MCF 10A (cell line): Measurements from ENCODE around the gene ERGIC1. TPM values are rescaled to one million over a fixed set of nuclear protein-coding genes. Genes with fewer than 3 reads are reported as not detected.

Experiments used
- BruUV-seq: library from RNA; stranded (reverse); fragments of 400-500 nt; replicated peaks from 2 replicates; lab custom pipeline; 2021; lab: Mats Ljungman, UMichigan
- CTCF ChIA-PET: fragments of 300-600 bp; sonication (Branson Sonifier 250); formaldehyde crosslinking; extraction: SDS; loops from one replicate; lab custom pipeline; 2021; ENCODE audit warnings: antibody characterized with exemption, inconsistent platforms; lab: Yijun Ruan, JAX
- POLR2A ChIA-PET: fragments of 300-600, 350-650 bp; sonication (Branson Sonifier 250); formaldehyde crosslinking; extraction: SDS; loops from one replicate; lab custom pipeline; 2020; ENCODE audit warnings: antibody characterized with exemption, inconsistent platforms; lab: Yijun Ruan, JAX
- DNase-seq: peaks from one replicate; pipeline ENCODE4 v3.0.0-alpha.2; 2018; ENCODE audit not compliant: unreplicated experiment
- H3K27ac Mint-ChIP-seq: one replicate; pipeline ENCODE4 v1.8.0; 2022; ENCODE audit warnings: mild to moderate bottlenecking, low read depth, mixed read lengths; ENCODE audit not compliant: unreplicated experiment
- H3K27me3 Mint-ChIP-seq: one replicate; pipeline ENCODE4 v1.8.0; 2022; ENCODE audit warnings: mixed read lengths; ENCODE audit not compliant: insufficient read depth, unreplicated experiment
- H3K36me3 Mint-ChIP-seq: one replicate; pipeline ENCODE4 v1.8.0; 2022; ENCODE audit warnings: mild to moderate bottlenecking, moderate library complexity, mixed read lengths; ENCODE audit not compliant: insufficient read depth, unreplicated experiment
- H3K4me1 Mint-ChIP-seq: one replicate; pipeline ENCODE4 v1.8.0; 2022; ENCODE audit warnings: mixed read lengths; ENCODE audit not compliant: insufficient read depth, unreplicated experiment
- H3K4me3 Mint-ChIP-seq: one replicate; pipeline ENCODE4 v1.8.0; 2022; ENCODE audit warnings: mild to moderate bottlenecking, moderate library complexity, mixed read lengths; ENCODE audit not compliant: unreplicated experiment
- H3K9me3 Mint-ChIP-seq: one replicate; pipeline ENCODE4 v1.8.0; 2022; ENCODE audit warnings: mixed read lengths; ENCODE audit not compliant: unreplicated experiment
- CTCF ChIP-seq: fragments of 200-600 bp; IDR thresholded peaks from one replicate; pipeline ENCODE4 v1.8.0; 2022; ENCODE audit warnings: antibody characterized with exemption, mild to moderate bottlenecking; ENCODE audit not compliant: unreplicated experiment
- intact Hi-C: fragments of 100-400 bp; cut with micrococcal nuclease; formaldehyde crosslinking; loops from 2 replicates; pipeline ENCODE4 v1.14.1; 2022
- total RNA-seq: library from RNA; stranded (reverse); gene quantifications from 2 replicates; pipeline ENCODE4 v1.2.3, GENCODE V29; 2022

ERGIC1 gene
- total RNA-seq, 1 experiment from 2014 or later = 257 TPM

- CTCF ChIA-PET = interaction anchor here (0.6 to 4.0 kb wide), 18 partner anchors 9 to 156 kb away, joined by 3 to 26 read pairs (median 6); partner anchors contain the start of gene ERGIC1
- peaks cover 15% of the 10 kb centered on the region for H3K4me1 Mint-ChIP-seq
- no peak for DNase-seq
- TF ChIP-seq CTCF = no peak
- H3K9me3 Mint-ChIP-seq = no peaks in the 10 kb centered on the region
- no peak overlapping the region for H3K4me3 Mint-ChIP-seq
- H3K27ac Mint-ChIP-seq = no peak overlapping the region
- intact Hi-C loops = loop anchor here (1.0 to 5.0 kb wide), 8 partner anchors 17 to 153 kb away; partner anchors contain the start of gene ERGIC1
- H3K36me3 Mint-ChIP-seq = peaks cover 6% of the 10 kb centered on the region
- BruUV-seq = TSS peak; percentile 71
- POLR2A ChIA-PET = interaction anchor here (0.6 to 11.0 kb wide), 28 partner anchors 9 to 1856 kb away, joined by 3 to 520 read pairs (median 7); partner anchors contain the start of genes ATP6V0E1, DUSP1 and RPL26L1
- no peaks in the 10 kb centered on the region for H3K27me3 Mint-ChIP-seq
Measured at GRCh38 chr5:172869691-172870090, 35.6 kb downstream of the ERGIC1 start.

GRCh38 chr5:172870291-172870714 lies 36.3 kb downstream of the ERGIC1 start:
- no TSS peak for BruUV-seq
- Mint-ChIP-seq H3K4me3 (no peak overlapping the region), H3K36me3 (peaks cover 6% of the 10 kb centered on the region), H3K27me3 (no peaks in the 10 kb centered on the region), H3K9me3 (no peaks in the 10 kb centered on the region), H3K4me1 (peaks cover 14% of the 10 kb centered on the region), H3K27ac (no peak overlapping the region)
- POLR2A ChIA-PET = interaction anchor here (0.6 to 11.0 kb wide), 25 partner anchors 10 to 1855 kb away, joined by 3 to 520 read pairs (median 7); partner anchors contain the start of genes ATP6V0E1, DUSP1 and RPL26L1
- DNase-seq = peak; percentile 97
- CTCF ChIA-PET = interaction anchor here (0.6 to 4.0 kb wide), 15 partner anchors 10 to 157 kb away, joined by 4 to 26 read pairs (median 9); partner anchors contain the start of gene DUSP1
- no peak for TF ChIP-seq CTCF
- intact Hi-C loops = loop anchor here (1.0 kb wide), 2 partner anchors 62 to 69 kb away; no protein-coding TSS in a partner anchor

GRCh38 chr5:172870715-172871461 lies 36.8 kb downstream of the ERGIC1 start:
- POLR2A ChIA-PET = interaction anchor here (0.6 to 11.0 kb wide), 21 partner anchors 10 to 156 kb away, joined by 3 to 520 read pairs (median 10); partner anchors contain the start of genes DUSP1 and RPL26L1
- CTCF ChIA-PET = interaction anchor here (0.6 to 4.0 kb wide), 14 partner anchors 9 to 157 kb away, joined by 3 to 26 read pairs (median 8); partner anchors contain the start of gene DUSP1
- intact Hi-C loops = loop anchor here (1.0 kb wide), 2 partner anchors 61 to 70 kb away; no protein-coding TSS in a partner anchor
- BruUV-seq = no TSS peak
- H3K4me3 Mint-ChIP-seq = no peak overlapping the region
- no peak overlapping the region for H3K27ac Mint-ChIP-seq
- H3K36me3 Mint-ChIP-seq = peaks cover 6% of the 10 kb centered on the region
- TF ChIP-seq CTCF = no peak
- peaks cover 8% of the 10 kb centered on the region for H3K4me1 Mint-ChIP-seq
- no peak for DNase-seq
- H3K27me3 Mint-ChIP-seq = no peaks in the 10 kb centered on the region
- H3K9me3 Mint-ChIP-seq = no peaks in the 10 kb centered on the region

GRCh38 chr5:172871536-172871935 lies 37.5 kb downstream of the ERGIC1 start:
- POLR2A ChIA-PET = interaction anchor here (0.6 to 11.0 kb wide), 10 partner anchors 9 to 100 kb away, joined by 3 to 520 read pairs (median 43); partner anchors contain the start of gene DUSP1
- H3K36me3 Mint-ChIP-seq = peaks cover 6% of the 10 kb centered on the region
- intact Hi-C loops = no loop called here

More at GRCh38 chr5:172871536-172871935, 37.5 kb downstream of the ERGIC1 start:
- Mint-ChIP-seq H3K9me3 (no peaks in the 10 kb centered on the region), H3K27me3 (no peaks in the 10 kb centered on the region), H3K4me1 (peaks cover 8% of the 10 kb centered on the region), H3K4me3 (no peak overlapping the region), H3K27ac (no peak overlapping the region)
- CTCF ChIA-PET = interaction anchor here (0.6 to 4.0 kb wide), 10 partner anchors 8 to 157 kb away, joined by 3 to 26 read pairs (median 8); partner anchors contain the start of gene DUSP1
- TF ChIP-seq CTCF = no peak
- BruUV-seq = no TSS peak
- no peak for DNase-seq
